Measurements from ENCODE around the gene NT5C2. TPM values are rescaled to one million over a fixed set of nuclear protein-coding genes. Genes with fewer than 3 reads are reported as not detected.

Gene NT5C2
- total RNA-seq, 1 experiment from 2014 or later = 76.1 TPM

- Mint-ChIP-seq H3K36me3 (peaks cover 20% of the 10 kb centered on the region), H3K27ac (no peak overlapping the region), H3K4me3 (no peak overlapping the region), H3K4me1 (peaks cover 24% of the 10 kb centered on the region), H3K27me3 (ENCODE audit: low read depth) (peaks cover 8% of the 10 kb centered on the region; the same call in 1 of the 2 replicates), H3K9me3 (peaks cover 25% of the 10 kb centered on the region)
- CTCF ChIA-PET = interaction anchor here (1.0 to 1.3 kb wide), 2 partner anchors 17 to 74 kb away, joined by 4 to 6 read pairs; no protein-coding TSS in a partner anchor
- DNase-seq (ENCODE audit: low spot score) = no peak
- POLR2A ChIA-PET = no interaction called here
- no peak for TF ChIP-seq ERG (CRISPR knock-in tag; IDR thresholded peaks at IDR 0.05)
- no peak for TF ChIP-seq ATF1 (CRISPR knock-in tag; IDR thresholded peaks at IDR 0.05)
- no peak for TF ChIP-seq IRF1 (CRISPR knock-in tag; IDR thresholded peaks at IDR 0.05)
- no peak for TF ChIP-seq USF1 (CRISPR knock-in tag; IDR thresholded peaks at IDR 0.05)
- TF ChIP-seq KAT7 (CRISPR knock-in tag; IDR thresholded peaks at IDR 0.05; ENCODE audit: borderline replicate concordance) = no peak
- TF ChIP-seq GABPB1 (CRISPR knock-in tag; IDR thresholded peaks at IDR 0.05) = no peak
- TF ChIP-seq ZNF532 (CRISPR knock-in tag; IDR thresholded peaks at IDR 0.05; ENCODE audit: borderline replicate concordance) = no peak
- no peak for TF ChIP-seq CDX4 (CRISPR knock-in tag; IDR thresholded peaks at IDR 0.05; ENCODE audit: borderline replicate concordance)
- no peak for TF ChIP-seq ZNF416 (CRISPR knock-in tag; IDR thresholded peaks at IDR 0.05)
- TF ChIP-seq PRRX2 (CRISPR knock-in tag; IDR thresholded peaks at IDR 0.05) = no peak
- no peak for ATAC-seq
These were observed 34.3 kb upstream of the NT5C2 start for GRCh38 chr10:103227416-103227815.

GRCh38 chr10:103225939-103226338, 32.9 kb upstream of the NT5C2 start:
- no peak overlapping the region for H3K4me3 Mint-ChIP-seq
- ATAC-seq (no peak), DNase-seq (ENCODE audit: low spot score) (no peak)
- H3K36me3 Mint-ChIP-seq = peaks cover 27% of the 10 kb centered on the region
- peaks cover 9% of the 10 kb centered on the region for H3K4me1 Mint-ChIP-seq
- no peak overlapping the region for H3K27ac Mint-ChIP-seq
- H3K27me3 Mint-ChIP-seq (ENCODE audit: low read depth) = peaks cover 8% of the 10 kb centered on the region; the same call in 1 of the 2 replicates
- H3K9me3 Mint-ChIP-seq = peaks cover 33% of the 10 kb centered on the region
- CTCF ChIA-PET = no interaction called here
- POLR2A ChIA-PET = no interaction called here
- TF ChIP-seq PRRX2 (CRISPR knock-in tag; IDR thresholded peaks at IDR 0.05) = no peak
- no peak for TF ChIP-seq ATF2 (CRISPR knock-in tag; IDR thresholded peaks at IDR 0.05; ENCODE audit: borderline replicate concordance, low read depth)
- no peak for TF ChIP-seq ATF1 (CRISPR knock-in tag; IDR thresholded peaks at IDR 0.05)
- TF ChIP-seq ZNF121 (CRISPR knock-in tag; IDR thresholded peaks at IDR 0.05) = no peak
- no peak for TF ChIP-seq STAT6 (CRISPR knock-in tag; conservative IDR thresholded peaks at IDR 0.05; ENCODE audit: low read depth)
- no peak for TF ChIP-seq FOXK1 (CRISPR knock-in tag; IDR thresholded peaks at IDR 0.05)
- no peak for TF ChIP-seq TEAD4 (CRISPR knock-in tag; IDR thresholded peaks at IDR 0.05)
- no peak for TF ChIP-seq ZNF423 (CRISPR knock-in tag; IDR thresholded peaks at IDR 0.05)
- no peak for TF ChIP-seq ARID4B (CRISPR knock-in tag; IDR thresholded peaks at IDR 0.05; ENCODE audit: borderline replicate concordance)
- no peak for TF ChIP-seq TEAD1 (CRISPR knock-in tag; IDR thresholded peaks at IDR 0.05)
- no peak for TF ChIP-seq OVOL2 (CRISPR knock-in tag; IDR thresholded peaks at IDR 0.05; ENCODE audit: borderline replicate concordance)
